GM19035 (cell line): ENCODE results near the gene BRD9.

ENCODE experiments used
- ATAC-seq: cut with Tn5 transposase; IDR thresholded peaks from one replicate; pipeline ENCODE4 v1.9.1; 2021; ENCODE audit not compliant: unreplicated experiment

BRD9 gene

GRCh38 chr5:905139-905642, 12.6 kb upstream of the BRD9 start:
- no peak for ATAC-seq

DNA sequence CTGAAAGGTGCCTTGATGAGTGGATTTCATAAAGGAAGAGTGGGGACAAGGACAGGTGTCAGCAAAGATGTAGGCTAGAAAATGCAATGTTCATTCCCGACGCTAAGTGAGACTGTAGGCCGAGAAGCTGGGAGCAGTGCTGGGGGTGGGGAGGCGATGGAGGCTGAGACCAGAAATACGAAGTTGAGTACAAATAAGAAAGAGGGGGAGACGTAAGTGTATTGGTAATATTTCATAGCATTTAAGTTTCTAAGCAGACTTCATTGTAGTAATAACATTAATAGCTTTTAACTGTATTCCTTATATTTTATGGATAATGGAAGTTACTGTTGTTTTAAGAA, 11.1 kb upstream of the BRD9 start:
- no peak for ATAC-seq

- ATAC-seq = no peak
Measured at GRCh38 chr5:902129-902916, 9.7 kb upstream of the BRD9 start.

DNA sequence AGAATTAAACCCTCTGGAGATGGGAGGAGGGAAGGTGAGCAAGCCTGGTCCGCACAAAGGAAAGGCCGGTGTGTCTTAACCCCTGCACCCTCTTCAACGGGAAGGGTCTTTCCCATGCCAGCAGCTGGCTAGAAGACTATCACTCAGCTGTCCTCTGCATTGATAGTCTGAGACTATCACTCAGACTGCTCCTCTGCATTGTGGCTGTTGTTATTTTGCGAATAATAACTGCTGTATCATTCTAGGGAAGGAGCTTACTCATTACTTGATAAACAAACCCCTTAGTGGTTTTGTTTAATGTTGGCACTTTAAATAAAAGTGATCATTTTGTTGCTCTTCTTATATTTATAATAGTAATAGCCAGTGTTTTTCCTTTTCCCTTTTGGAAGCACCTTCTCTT, 8.2 kb upstream of the BRD9 start:
- no peak for ATAC-seq

GRCh38 chr5:893711-894110, 1.1 kb upstream of the BRD9 start:
- ATAC-seq = no peak

DNA sequence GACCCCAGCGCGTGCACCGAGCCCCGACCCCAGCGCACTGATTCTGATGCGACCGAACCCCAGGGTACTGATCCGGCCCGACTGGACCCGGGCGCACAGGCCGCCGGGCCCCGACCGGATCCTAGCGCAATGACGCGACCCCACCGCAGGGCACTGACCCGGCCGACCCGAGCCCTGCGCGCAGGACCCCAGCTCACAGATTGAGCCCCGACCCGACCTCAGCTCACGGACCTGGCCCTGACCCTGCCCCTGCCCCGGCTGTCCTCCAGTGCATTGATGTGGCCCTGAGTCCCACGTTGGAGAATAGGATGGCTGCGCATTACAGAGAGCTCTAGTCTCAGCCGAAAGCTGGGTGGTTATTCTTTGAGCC, 521 bp upstream of the BRD9 start:
- ATAC-seq = peak; percentile 25

DNA sequence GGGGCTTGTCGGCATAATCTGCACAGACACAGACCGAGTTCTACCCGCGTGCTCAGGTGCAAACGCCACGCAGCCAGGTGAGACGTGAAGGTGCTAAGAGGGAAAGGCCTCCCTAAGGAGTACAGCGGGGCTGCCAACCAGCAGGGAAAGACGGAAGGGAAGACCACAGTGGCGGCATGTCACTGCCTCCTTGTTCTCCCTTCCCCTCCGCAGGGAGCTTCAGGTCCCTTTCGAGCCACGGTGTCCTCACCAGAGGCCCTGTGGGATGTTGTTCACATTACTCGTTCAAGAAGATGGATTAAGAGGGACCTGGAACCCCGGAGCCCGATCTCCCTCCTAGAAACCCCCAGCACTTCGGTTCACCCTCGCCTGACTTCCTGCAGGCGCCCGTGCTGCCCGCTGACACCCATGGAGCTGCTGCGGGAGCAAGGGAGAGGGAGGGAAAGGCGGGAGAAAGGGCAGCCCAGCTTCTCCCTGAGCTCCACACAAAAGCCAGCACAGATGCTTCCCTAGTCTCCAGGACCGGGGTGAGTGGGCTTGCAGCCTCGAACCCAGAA, 686 bp downstream of the BRD9 start:
- peak; percentile 4 for ATAC-seq

DNA sequence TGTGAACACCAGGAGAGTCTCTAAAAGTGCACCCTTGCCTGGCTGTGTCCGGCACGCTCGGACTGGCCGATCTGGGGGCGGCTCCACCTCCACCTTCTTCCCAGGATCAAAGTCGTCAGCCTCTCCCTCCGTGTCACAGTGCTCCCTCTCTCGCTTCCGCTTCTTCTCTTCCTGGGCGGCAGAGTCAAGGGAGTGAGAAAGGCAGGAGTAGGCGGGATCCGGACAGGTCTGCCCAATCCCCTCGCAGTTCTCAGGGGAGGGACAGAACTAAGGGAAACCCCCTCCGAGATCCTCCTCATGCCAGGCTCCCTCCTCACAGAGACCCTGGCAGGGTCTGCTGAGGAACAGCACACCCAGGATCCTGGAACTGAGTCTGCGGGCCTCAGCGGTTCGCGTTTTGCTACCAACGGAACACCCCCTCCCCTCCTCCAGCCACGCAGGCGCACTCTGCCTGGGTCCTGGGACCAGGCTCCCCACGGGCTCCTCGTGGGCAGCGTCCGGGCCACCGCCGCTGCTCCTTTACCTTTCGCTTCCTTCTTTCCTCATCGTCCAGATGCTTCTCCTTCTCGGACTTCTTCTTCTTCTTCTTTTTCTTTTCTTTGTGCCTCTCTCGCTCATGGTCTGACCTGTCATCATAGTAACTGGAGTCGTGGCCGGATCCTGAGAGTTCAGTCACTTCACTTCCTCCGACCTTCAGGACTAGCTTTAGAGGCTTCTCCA, 1.3 kb downstream of the BRD9 start:
- ATAC-seq = no peak

GRCh38 chr5:889075-889710, 3.4 kb downstream of the BRD9 start:
- no peak for ATAC-seq

DNA sequence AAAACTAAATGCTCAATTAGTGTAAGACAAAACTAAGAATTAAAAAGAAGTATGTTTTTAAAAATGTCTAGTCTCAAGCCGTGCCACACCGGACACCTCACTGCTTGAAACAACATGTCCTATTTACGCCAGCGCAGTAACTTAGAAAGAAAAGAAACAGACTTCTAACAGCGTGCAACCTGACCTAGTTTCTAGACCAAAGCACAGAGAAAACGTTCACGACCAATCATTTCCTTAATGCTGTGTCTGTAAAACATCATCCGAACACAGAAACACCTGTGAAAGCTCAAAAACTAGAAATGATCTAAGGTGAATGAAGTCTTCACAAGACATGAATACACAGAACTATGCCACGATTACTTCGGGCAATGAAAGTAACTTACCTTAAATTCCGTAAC, 4.0 kb downstream of the BRD9 start:
- ATAC-seq = no peak

- ATAC-seq = no peak
Measured at GRCh38 chr5:887947-888637, 4.5 kb downstream of the BRD9 start.

DNA sequence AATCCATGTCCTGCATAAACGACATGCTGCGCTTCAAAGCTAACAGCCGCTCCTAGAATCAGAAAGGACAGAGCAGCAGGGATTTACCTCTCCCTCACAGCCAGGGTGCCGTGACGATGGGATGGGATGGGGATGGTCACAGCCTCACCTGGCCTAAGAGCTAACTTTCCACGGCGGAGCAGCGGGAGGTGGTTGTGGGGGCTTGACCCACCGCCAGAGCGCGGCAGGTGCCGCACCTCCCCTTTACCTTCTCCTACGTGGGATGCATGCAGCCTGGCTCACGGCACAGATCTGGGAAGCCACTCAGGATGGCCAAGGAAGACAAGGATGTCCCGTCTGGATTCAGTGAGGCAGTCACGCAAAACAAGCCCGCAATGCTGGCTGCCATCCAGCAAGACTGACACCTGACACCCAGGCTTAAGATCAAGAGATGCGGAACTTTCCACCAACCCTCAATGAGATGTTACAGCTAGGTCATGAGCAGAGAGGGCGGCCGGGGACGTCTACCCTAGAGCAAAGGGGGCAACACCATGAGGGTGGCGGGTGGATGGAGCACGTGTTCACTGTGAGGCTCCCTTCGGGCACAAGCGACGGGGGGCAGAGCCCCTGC, 5.8 kb downstream of the BRD9 start:
- ATAC-seq = no peak

- no peak for ATAC-seq
Measured at GRCh38 chr5:886036-886435, 6.6 kb downstream of the BRD9 start.

DNA sequence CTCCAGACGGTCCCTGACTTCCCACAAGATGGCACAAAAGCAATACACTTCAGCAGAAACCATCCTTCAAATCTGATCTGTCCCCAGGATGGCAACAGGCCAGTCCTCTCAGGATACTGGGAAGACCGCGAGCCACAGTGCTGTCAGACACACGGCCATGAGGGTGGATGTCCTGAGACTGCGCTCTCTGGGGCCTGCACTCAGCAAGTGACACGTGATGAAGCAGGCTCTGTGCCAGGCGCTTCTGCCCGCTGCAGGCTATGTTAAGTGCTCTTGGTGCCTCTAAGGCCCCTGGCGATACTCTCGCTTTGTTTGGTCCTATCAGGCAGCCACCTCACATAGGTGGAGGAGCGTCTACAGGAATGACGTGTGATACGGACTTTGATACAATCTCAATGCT, 7.1 kb downstream of the BRD9 start:
- ATAC-seq = no peak

DNA sequence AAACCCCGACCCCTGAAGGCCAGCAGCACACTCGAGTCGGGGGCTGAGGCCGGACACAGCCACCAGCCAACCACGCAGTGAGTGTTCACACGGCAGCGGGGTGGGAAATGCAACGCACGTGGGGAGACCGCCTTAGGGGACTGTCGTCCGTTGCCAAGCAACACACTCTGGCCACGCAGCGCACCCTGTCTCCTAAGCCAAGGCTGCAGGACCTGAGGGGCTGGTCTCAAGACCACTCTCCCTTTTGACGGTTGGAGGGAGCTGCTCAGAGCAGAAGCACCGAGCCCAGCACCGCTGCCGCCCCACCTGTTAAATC, 7.5 kb downstream of the BRD9 start:
- ATAC-seq = no peak

DNA sequence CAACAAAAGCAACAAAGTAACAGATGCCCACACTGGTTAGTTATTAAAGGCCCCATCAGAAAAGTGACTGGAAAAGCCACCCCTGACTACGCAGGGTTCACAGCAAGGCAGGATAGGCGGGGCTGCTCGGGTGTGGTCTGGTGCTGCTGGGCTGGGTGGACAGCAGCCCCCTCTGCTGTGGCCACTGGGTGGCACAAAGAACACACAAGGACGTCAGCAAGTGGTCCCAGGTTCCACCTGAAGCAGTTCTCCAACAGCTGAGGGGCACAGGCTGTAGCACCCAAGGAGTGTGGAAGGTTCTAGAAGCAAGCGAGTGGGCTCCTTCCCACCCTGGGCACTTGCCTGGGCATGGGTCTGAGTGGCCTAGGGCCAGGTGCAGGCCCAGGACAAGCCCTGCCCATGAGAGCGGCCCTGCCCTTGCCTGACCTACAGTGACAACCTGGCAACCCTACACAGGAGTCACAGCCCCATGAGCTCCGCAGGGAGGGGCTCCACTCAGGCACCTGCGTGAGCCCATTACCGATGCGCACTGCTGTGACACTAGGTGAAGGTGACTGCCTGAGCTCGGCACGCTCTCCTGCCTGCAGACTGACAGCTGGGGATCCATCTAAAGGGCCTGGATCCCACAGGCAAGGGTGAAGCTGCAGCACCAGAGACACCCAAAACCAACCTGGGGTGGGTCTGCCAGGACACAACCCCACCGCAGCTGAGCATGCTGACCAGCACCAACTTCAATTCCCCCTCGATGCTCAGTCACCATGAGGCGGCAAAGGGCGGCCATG, 8.1 kb downstream of the BRD9 start:
- no peak for ATAC-seq

GRCh38 chr5:883475-884181, 9.0 kb downstream of the BRD9 start:
- no peak for ATAC-seq

- ATAC-seq = no peak
Measured at GRCh38 chr5:882253-883183, 10.1 kb downstream of the BRD9 start.

- ATAC-seq = no peak
Measured at GRCh38 chr5:881551-881935, 11.1 kb downstream of the BRD9 start.
